ENCODE results near the gene MYO5A.
"Not testable (repeated sequence)": the region's sequence is repeated elsewhere in the genome, so short reads cannot be mapped to it uniquely, and the experiment has no call there.

GRCh38 chr15:52459701-52460100 is 69.0 kb downstream of the MYO5A start:
- not testable (repeated sequence) for TF ChIP-seq CTCF (IDR thresholded peaks at IDR 0.05); ZFX (IDR thresholded peaks at IDR 0.05; ENCODE audit: borderline replicate concordance)
